ENCODE results near the gene RAB6C.
"Not testable (repeated sequence)": the region's sequence is repeated elsewhere in the genome, so short reads cannot be mapped to it uniquely, and the experiment has no call there.

RAB6C gene

DNA sequence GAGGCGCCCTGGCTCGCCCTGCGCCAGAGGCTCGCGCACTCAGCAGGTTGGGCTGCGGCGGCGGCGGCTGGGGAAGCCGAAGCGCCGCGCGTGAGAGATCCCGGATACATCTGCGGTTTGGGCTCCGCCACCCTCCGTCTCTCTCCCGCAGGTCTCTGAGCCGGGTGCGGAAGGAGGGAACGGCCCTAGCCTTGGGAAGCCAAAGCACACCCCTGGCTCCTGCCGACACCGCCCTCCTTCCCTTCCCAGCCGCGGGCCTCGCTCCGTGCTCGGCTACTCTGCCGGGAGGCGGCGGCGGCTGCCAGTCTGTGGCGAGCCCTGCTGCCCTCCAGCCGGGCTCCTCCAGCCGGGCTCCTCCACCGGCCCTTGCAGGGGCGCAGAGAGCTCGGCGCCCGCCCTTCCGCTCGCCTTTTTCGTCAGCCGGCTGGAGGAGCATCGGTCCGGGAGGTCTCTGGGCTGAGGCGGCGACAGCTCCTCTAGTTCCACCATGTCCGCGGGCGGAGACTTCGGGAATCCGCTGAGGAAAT lies at the start of gene RAB6C:
RAB6C (plus strand) TSS at position 38 of the 527 bp plus-strand sequence; CDS start at position 488, 450 bp downstream.
- not testable (repeated sequence) for DNase-seq

DNA sequence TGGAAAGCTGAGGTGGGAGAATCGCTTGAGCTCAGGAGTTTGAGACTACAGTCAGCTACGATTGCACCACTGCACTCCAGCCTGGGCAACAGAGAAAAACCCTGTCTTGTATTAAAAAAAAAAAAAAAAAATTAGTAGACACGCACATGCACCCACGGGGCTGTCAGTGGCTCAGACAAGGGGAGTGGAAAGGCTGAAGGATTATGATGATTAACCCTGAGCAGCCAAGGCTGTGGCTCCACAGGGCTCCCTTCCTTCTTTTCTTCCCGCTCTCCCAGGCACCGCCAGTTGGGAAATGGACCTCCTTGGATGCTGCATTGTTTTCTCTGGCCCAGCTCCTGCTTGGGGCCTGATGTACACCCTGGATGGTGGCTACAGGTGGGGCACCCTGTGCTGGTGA lies 49.0 kb upstream of the RAB6C start:
- no peak for DNase-seq

DNA sequence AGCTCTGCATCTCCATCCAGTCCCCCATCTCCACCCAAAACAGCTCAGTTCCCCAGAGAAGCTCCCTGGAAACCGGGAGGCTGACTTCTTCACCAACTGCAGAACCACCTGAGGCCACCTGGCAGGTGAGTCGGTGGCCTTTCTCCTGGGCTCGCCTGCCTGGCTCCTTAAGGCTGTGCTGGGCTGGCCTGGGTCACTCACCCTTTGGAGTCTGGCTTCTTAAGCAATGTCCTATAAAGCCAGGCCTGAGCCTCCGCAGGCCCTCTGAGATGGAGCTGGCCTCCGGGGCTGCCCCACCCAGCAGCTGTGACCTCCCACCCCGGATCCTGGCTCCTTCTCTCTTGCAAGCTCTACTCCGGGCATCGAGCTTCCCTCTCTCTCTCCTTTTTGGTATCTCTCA lies 46.1 kb upstream of the RAB6C start:
- DNase-seq = not testable (repeated sequence)

DNA sequence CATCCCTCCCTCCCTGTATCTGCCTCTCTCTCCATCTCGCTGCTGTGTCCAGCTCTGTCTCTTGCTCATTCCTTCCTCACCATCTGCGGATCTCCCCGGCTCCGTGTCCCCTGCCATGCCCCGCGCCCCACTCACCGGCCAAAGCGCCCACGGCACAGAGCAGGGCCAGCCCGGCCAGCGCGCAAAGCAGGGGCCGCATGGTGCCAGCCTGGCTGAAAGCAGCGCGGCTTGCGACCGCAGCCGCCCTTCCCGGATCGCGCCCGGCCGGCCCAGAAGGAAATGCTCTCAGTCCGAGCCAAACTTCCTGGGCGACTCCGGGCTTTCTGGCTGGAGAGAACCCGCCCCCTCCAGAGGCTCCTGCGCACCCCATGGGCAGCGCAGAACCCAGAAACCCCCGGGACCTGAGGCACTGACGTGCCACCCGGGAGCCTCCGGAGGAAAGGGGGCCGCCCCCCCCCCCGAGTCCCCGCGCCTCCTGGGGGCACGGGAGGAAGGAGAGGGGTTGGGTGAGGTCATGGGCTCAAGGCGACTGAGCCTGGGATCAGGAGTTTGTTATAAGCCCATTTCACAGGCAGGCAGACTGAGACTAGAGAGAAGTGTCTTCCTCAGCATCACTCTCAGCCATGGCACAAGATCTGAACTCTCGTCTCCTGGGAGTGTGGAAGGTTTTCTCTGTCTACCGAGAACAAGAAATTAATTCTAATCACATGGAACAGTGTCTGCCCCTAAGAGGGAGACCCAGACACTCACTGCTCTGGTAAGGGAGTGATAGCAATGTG lies 45.2 kb upstream of the RAB6C start:
- DNase-seq = no peak

DNA sequence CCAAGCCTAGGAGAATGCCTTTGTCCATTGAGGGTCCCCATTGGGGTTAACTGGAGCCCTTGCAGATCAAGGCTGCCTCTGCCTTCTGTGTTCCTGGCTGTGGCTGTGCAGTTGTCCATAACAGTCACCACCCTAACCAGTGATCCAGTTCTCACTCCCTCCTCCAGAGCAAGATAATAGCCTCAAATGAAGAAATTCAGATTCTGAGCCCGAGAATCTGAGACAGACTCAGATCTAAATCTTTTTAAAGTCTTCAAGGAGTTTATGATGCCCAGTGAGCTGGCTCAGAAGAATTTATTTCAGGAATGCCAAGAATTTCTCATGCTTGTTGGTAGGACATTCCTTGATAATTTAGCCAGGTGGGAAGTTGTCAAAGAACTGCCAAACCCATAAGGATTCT lies 44.3 kb upstream of the RAB6C start:
- no peak for DNase-seq

DNA sequence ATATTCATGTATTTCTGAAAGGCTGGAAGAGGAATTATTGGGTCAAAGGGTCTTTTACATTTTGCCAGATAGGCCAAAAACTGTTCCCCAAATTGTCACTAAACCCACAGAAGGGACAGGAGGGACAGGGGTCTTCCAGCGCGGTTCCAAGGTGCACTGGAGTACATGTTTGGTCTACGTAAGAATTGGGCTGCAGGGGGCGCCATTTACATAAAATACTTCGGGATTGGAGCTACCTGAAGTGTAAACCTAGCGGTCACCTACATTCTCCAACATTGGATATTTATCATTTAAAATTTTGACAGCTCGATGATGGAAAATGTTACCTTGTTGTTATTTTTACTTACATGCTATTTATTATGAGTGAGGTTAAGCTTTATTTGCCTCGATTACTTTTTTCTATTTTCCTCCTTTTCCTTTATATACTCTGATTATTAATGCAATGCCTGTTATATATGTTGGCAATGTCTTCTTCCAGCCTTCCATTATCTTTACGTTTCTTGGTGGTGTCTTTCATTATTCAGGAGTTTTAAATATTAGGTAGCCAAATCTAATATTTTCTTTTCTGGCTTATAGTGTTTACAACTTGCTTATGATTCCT lies 43.0 kb upstream of the RAB6C start:
- peak; percentile 46 for DNase-seq

DNA sequence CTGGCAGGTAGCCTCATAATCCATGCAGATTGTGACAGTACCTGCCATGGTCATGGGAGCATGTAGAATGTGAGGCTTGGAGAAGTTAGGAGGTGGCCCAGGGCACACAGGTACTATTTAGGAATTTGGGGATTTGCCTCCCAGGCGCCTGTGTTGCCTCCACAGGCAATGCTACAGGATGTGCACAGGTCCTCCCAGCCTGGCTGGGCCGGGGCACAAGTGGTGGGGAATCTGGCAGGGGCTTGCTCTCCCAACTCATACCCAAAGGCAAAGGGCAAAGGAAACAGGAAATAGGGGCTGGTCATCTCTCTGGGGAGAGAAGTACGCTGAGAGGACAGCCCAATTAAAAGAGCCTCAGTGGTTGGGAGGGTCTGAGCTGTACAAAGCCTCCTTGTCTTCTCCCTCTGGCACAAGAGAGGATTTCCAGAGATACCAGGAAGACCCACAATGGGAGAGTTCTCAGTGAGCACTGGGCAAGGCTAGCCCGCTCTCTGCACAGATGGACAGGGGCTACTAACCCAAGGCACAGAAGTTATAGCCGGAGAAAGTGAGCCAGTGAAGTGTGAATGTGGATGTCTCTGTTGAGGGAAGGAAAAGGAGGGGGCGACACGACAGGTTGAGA lies 40.5 kb upstream of the RAB6C start:
- DNase-seq = not testable (repeated sequence)

DNA sequence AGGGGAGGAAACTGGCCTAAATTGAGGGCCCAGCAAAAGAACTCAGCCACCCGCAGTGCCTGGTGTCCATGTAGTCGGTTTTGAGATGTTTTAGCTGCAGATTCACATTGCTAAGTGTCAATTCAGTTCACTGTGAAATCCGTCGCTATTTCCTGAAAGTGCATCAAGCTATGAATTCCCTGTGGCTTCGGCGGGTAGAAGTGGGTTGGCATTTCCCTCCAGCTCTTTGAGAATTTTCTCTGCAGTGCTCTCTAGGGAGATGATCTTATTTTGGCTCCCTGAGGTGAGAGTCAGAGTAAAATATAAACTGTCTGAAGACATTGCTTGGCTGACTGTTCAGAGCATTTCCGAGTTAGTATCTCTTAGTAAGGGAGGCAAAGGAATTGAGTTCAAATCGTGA lies 36.0 kb upstream of the RAB6C start:
- not testable (repeated sequence) for DNase-seq

DNA sequence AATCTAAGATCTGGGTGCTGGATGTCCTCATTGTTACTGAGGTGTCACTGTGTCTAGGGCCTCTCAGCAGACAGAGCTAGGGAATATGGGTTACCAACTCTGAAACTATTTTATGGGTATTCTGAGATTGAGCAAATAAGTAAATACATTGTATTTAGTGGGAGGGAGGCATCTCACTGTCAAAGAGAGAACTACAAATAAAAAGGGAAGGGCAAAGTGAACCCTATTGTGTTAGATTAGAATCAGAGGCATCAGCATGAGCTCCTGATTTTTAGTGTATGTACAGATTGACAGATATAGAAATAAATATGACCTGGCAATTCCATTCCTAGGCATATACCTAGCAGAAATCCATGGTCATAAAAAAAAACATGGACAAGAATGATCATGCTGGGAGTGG lies 33.9 kb upstream of the RAB6C start:
- DNase-seq = no peak

DNA sequence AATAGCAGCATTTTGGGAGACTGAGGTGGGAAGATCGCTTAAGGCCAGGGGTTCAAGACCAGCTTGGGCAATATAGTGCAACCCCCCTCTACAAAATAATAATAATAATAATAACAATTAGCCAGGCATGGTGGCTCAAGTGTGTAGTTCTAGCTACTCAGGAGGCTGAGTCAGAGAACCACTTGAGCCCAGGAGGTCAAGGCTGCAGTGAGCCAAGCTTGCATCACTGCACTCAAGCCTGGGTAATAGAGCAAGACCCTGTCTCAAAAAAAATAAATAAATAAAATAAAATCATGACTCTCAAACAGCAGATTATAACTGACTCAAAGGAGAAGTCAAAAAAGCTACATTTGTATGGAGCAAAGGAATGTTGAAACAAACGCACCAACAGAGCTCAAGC lies 31.8 kb upstream of the RAB6C start:
- not testable (repeated sequence) for DNase-seq

DNA sequence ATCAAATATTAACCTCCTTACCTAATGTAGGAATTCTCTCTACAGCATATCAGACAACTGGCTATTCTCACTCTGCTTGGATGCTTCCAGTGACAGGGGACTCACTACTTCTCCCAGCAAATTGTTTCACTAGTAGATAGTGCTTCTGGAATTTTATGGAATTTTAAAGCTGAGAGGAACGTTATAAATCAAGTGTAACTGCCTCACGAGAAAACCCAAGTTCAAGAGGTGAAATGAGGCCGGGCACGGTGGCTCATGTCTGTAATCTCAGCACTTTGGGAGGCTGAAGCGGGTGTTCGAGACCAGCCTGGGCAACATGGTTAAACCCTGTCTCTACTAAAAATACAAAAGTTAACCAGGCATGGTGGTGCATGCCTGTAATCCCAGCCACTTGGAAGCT lies 23.3 kb upstream of the RAB6C start:
- DNase-seq = not testable (repeated sequence)

DNA sequence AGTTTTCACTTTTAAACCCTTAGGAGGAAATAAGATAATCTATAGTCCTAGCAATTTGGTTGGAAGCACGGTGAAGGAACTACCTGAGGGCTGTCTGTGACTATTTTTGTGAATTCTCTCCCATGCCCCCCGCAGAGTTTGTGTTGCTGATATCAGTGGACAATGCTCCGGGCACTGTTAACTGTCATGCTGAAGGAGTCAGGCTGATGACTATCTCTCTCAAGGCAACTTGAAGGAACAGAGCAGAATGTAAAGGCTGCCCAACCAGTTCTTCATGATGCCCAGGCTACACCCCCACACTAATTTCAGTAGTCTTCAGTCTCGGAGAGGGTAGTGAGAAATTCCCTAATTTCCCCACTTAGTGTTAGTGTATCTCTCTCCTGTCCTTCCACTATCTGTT lies 21.6 kb upstream of the RAB6C start:
- no peak for DNase-seq

DNA sequence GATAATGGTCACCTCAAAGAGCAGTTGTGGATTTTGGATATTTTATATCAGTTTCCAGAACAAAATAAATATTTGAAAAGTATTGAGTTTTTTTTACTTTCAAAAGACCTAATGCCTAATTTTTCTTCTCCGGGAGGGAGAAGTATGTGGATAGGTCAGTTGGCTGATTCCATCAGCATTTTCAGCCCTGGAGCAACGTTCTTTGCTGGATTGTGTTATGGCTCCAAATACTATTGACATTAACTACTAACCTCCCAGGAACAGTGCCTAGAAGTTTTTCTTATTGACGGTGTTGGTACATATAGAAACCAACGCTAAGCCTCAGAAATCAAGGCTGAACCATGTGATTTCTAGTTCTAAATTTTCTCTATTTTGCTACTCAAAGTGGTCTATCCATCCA lies 20.7 kb upstream of the RAB6C start:
- not testable (repeated sequence) for DNase-seq

DNA sequence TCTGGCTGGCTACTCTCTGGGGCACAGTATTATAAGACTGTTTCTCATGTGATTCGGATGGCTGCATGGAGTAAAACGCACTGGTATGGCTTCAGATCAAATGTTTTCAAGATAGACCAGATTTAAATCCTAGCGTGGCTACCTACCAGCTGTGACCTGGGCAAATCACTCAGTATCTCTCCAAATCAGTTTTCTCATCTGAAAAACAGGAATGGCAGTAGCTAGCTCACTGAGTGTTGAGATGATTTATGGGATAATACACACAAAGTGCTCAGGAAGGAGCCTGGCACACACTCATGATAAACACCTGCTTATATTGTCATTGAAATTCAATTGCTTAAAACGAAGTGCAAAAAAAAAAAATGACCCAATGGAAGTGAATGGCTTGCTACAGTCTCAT lies 10.9 kb upstream of the RAB6C start:
- DNase-seq = not testable (repeated sequence)

DNA sequence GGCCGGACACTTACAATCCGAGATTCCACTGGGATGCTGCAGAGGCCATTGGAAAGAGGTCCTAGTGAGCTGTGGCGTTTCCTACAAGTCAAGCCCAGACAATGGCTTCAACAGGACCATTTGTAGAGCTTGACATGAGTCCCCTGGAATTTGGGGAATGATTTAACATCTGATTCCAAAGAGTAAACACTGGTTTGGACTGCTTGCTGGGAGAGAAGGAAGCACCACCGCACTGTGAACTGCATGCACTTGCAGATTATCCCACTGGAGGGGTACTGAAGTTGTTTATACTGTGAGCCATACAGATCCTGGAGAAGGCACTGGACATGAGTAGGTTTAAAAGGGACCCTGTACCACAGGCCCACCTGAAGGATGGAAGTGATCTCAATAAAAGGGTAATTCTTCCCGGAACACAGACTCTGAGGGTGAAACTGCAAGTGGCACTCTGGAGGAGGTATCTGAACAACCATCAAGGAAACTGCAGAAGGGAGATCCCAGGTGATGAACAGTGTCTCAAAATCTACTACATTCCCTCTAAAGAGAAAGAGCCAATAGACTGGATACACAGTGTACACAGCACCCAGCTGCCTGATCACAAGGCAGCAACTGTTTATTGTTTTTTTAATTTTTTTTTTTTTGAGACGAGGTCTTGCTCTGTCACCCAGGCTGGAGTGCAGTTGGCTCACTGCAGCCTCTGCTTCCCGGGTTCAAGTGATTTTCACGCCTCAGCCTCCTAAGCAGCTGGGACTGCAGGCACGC lies 4.3 kb upstream of the RAB6C start:
- DNase-seq = no peak

DNA sequence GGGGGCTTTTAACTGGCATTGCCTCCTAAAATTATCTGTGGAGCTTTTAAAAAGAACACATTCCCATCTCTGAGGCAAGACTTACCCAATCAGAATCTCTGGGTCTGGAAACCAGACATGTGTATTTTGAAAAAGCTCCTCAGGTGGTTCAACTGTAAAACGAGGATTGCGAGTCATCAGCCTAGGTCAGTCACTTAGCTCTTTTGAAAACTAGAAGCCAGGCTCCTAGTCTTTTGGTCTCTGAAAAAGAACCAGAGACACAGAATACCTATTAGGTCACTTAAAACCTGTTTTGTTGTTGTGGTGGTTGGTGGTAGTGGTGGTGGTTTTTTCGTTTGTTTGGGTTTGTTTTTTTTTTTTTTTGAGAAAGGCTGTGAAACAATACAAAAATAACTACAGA lies 2.5 kb upstream of the RAB6C start:
- DNase-seq = not testable (repeated sequence)

DNA sequence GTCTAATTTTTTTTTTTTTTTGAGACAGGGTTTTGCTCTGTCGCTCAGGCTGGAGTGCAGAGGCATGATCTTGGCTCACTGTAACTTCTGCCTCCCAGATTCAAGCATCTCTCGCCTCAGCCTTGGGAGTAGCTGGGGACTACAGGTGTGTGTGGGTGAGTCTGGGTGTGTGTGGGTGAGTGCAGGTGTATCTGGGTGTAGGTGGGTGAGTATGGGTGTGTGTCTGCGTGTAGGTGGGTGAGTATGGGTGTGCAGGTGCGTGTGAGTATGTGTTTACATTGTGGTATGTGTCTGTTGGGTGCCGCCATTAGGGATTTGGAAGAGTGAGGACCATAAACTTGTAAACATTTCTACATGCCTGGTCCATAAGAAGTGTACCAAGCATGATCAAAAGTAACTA lies 1.5 kb upstream of the RAB6C start:
- DNase-seq = no peak

DNA sequence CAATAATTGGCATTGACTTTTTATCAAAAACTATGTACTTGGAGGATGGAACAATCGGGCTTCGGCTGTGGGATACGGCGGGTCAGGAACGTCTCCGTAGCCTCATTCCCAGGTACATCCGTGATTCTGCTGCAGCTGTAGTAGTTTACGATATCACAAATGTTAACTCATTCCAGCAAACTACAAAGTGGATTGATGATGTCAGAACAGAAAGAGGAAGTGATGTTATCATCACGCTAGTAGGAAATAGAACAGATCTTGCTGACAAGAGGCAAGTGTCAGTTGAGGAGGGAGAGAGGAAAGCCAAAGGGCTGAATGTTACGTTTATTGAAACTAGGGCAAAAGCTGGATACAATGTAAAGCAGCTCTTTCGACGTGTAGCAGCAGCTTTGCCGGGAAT lies 780 bp downstream of the RAB6C start:
- not testable (repeated sequence) for DNase-seq

DNA sequence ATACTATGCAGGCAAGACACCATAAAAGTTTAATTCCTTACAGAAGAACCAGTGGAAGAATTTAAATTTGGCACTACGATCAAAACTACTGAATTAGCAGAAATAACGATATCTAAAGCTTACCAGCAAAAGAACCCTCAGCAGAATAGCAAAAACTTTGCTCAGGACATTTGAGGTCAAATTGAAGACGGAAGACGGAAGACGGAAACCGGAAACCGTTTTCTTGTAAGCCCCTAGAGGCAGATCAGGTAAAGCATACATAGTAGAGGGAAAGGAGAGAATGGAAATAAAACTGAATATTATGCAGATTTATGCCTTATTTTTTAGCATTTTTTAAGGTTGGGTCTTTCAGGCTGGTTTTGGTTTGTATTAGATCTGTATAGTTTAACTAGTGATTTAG lies 2.2 kb downstream of the RAB6C start:
- not testable (repeated sequence) for DNase-seq

DNA sequence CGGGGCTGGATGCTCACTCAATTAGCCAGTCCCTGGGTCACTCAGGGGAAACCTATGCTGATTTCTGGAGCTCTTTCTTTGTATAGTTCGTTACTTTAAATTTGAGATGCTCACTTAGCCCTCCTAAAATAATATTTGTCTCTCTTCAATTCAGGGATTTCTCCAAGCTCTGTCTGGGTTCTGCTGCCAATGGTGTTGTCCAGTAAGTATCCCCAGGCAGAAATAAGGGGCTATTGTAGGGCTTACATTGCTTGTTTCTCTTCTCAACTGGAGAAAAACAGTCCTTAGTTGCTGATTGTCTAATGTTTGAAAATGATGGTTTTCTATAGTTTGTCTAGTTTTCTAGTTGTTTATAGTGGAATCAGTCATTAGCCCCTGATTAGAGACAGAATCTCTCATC lies 5.0 kb downstream of the RAB6C start:
- no peak for DNase-seq

DNA sequence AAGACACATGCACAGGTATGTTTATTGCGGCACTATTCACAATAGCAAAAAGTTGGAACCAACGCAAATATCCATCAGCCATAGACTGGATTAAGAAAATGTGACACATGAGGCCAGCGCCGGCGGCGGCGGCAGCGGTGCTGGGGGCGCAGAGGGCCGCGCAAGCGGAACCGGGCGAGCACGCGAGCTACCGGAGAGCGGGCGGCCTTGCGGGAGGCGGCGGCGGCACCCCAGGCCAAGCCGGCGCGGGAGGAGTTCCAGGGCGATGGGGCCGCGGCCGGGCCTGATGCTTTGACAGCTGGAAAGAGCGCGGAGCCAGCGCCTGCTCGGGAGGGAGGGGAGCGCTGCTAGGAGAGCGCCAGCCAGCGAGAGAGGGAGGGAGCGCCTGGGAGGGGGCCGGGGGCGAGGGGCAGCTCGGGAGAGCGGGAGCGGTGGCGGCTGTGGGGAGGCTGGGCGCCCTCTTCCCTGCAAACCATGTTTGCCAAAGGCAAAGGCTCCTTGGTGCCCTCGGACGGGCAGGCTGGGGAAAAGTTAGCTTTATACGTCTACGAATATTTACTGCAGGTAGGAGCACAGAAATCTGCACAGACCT lies 13.0 kb downstream of the RAB6C start:
- not testable (repeated sequence) for DNase-seq

DNA sequence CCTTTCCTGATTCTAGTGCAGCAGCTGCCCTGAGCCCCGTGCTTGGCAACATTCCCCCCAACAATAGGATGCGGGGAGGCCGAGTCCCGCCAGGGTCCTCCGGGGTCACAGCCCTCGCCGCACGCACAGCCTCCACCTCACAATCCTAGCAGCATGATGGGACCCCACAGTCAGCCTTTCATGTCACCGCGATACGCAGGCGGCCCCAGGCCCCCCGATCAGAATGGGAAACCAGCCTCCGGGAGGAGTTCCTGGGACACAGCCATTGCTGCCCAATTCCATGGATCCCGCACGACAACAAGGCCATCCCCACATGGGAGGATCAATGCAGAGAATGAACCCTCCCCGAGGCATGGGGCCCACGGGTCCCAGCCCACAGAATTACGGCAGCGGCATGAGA lies 13.7 kb downstream of the RAB6C start:
- not testable (repeated sequence) for DNase-seq

All from activated CD4-positive, alpha-beta T cell treated with anti-CD3 and anti-CD28 coated beads, Interleukin-2, amount 50 U/mL, for 1 hour (primary cell).